ENCODE data around the gene MT1H.
"Not testable (repeated sequence)": the region's sequence is repeated elsewhere in the genome, so short reads cannot be mapped to it uniquely, and the experiment has no call there.

- not testable (repeated sequence) for TF ChIP-seq EP300, POLR2A, POLR2AphosphoS5 (IDR thresholded peaks at IDR 0.05)
Measured at GRCh38 chr16:56671691-56672090, 2.1 kb downstream of the MT1H start.
